A549 (cell line): ENCODE results near the gene AFF1.

ENCODE experiments used
- CBX8 ChIP-seq: fragments of 200-600 bp; sonication (generic); IDR thresholded peaks from 2 replicates; pipeline ENCODE4 v1.6.1; 2016
- CTCF ChIP-seq: fragments of >200 bp; sonication (Bioruptor Twin); formaldehyde crosslinking; IDR thresholded peaks from 3 replicates; pipeline ENCODE4 v1.5.1; 2016
- MYC ChIP-seq: IDR thresholded peaks from 2 replicates; pipeline ENCODE4 v1.6.1; 2012; ENCODE audit warnings: mild to moderate bottlenecking, inconsistent platforms, low read length, improper control_type of control experiment, borderline replicate concordance
- POLR2A ChIP-seq: IDR thresholded peaks from 2 replicates; pipeline ENCODE4 v1.6.1; 2012; ENCODE audit warnings: mild to moderate bottlenecking, low read length
- RAD21 ChIP-seq, 2 experiments: fragments of >200 bp in 1 of 2; sonication (Bioruptor Twin) in 1 of 2; formaldehyde crosslinking in 1 of 2; IDR thresholded peaks in 1 of 2; conservative IDR thresholded peaks in 1 of 2; 2 replicates in 1 of 2; 3 replicates in 1 of 2; pipeline ENCODE4 v1.6.1; 2012 to 2018; ENCODE audit warnings: inconsistent platforms in 1 of 2
- SMC3 ChIP-seq: fragments of >200 bp; sonication (Bioruptor Twin); formaldehyde crosslinking; IDR thresholded peaks from 3 replicates; pipeline ENCODE4 v1.6.1; 2018; ENCODE audit warnings: inconsistent platforms
- TP53 ChIP-seq: fragments of 250-450 bp; sonication (Bioruptor Pico); IDR thresholded peaks from 2 replicates; pipeline ENCODE4 v1.5.0; 2021; ENCODE audit warnings: mild to moderate bottlenecking, moderate library complexity

GRCh38 chr4:87017580-87018342, 83.0 kb downstream of the AFF1 start:
- TF ChIP-seq CTCF, result no peak
- TF ChIP-seq MYC, result no peak
- TF ChIP-seq POLR2A, result no peak
- no peak for TF ChIP-seq CBX8
- TF ChIP-seq SMC3, result no peak
- no peak for TF ChIP-seq TP53 (CRISPR knock-in tag)
- 0 out of 5 replicates have a peak, but pooled peaks of 1 of the 2 experiments have one; percentile 31 for TF ChIP-seq RAD21 (conservative IDR thresholded peaks at IDR 0.05 in 1 of 2, IDR thresholded peaks at IDR 0.05 in 1 of 2)
